Stimulated activated CD4-positive, alpha-beta T cell treated with anti-CD3 and anti-CD28 coated beads, Interleukin-4, amount 100 ng/mL, for 1 hour (primary cell): ENCODE data around the gene NEMP1.
"Not testable (repeated sequence)": the region's sequence is repeated elsewhere in the genome, so short reads cannot be mapped to it uniquely, and the experiment has no call there.

ENCODE experiments used
- DNase-seq: peaks from one replicate; pipeline ENCODE4 v3.0.0-alpha.2; 2020

The NEMP1 gene

GRCh38 chr12:57078519-57079404 lies at the start of gene NEMP1:
Gene NEMP1 (minus strand): TSS chr12:57078791. CDS start chr12:57078745, 46 bp downstream.
- peak; percentile 87 for DNase-seq

- DNase-seq: peak; percentile 79
These were observed 49.3 kb upstream of the NEMP1 start, which contains the start of gene LRP1 for GRCh38 chr12:57127726-57128518. Gene LRP1 (plus strand): TSS chr12:57128483. CDS start chr12:57128965, 482 bp downstream.

GRCh38 chr12:57127101-57127725 lies 48.6 kb upstream of the NEMP1 start:
- peak; percentile 64 for DNase-seq

- no peak for DNase-seq
These were observed 48.0 kb upstream of the NEMP1 start for GRCh38 chr12:57126561-57126960.

- DNase-seq: no peak
These were observed 47.5 kb upstream of the NEMP1 start for GRCh38 chr12:57126061-57126460.

- peak; percentile 65 for DNase-seq
These were observed 45.8 kb upstream of the NEMP1 start for GRCh38 chr12:57124261-57124877.

GRCh38 chr12:57123813-57124212 lies 45.2 kb upstream of the NEMP1 start:
- no peak for DNase-seq

- not testable (repeated sequence) for DNase-seq
These were observed 42.1 kb upstream of the NEMP1 start for GRCh38 chr12:57120718-57121117.

GRCh38 chr12:57119294-57120085 lies 40.9 kb upstream of the NEMP1 start:
- no peak for DNase-seq

- no peak for DNase-seq
These were observed 40.2 kb upstream of the NEMP1 start for GRCh38 chr12:57118711-57119271.

GRCh38 chr12:57116580-57117281 lies 38.1 kb upstream of the NEMP1 start:
- DNase-seq: no peak

- DNase-seq: no peak
These were observed 34.1 kb upstream of the NEMP1 start for GRCh38 chr12:57112492-57113294.

- peak; percentile 75 for DNase-seq
These were observed 32.6 kb upstream of the NEMP1 start, which contains the start of gene STAT6 for GRCh38 chr12:57111031-57111734. Gene STAT6 (minus strand): TSS chr12:57111362. CDS start chr12:57108278, 3,084 bp downstream.

GRCh38 chr12:57110104-57111030 lies 31.8 kb upstream of the NEMP1 start:
- DNase-seq: peak; percentile 80

- no peak for DNase-seq
These were observed 30.9 kb upstream of the NEMP1 start for GRCh38 chr12:57109207-57110103.

- DNase-seq: no peak
These were observed 29.0 kb upstream of the NEMP1 start for GRCh38 chr12:57107456-57108155.
